MM.1S (cell line): Measurements from ENCODE around the gene SBSN.

ENCODE experiments used
- EZH2 ChIP-seq: fragments of 300-600 bp; sonication (generic); optimal IDR thresholded peaks from 2 replicates; pipeline ENCODE3; 2017; ENCODE audit warnings: low read depth, mild to moderate bottlenecking, antibody characterized with exemption, low read length, mixed read lengths
- TF ChIP-seq, protein P1 (sequence below): fragments of 300-600 bp; sonication (generic); IDR thresholded peaks from 2 replicates; pipeline ENCODE4 v1.5.1; 2016; ENCODE audit warnings: antibody characterized with exemption, low read length, mixed read lengths

DNA sequence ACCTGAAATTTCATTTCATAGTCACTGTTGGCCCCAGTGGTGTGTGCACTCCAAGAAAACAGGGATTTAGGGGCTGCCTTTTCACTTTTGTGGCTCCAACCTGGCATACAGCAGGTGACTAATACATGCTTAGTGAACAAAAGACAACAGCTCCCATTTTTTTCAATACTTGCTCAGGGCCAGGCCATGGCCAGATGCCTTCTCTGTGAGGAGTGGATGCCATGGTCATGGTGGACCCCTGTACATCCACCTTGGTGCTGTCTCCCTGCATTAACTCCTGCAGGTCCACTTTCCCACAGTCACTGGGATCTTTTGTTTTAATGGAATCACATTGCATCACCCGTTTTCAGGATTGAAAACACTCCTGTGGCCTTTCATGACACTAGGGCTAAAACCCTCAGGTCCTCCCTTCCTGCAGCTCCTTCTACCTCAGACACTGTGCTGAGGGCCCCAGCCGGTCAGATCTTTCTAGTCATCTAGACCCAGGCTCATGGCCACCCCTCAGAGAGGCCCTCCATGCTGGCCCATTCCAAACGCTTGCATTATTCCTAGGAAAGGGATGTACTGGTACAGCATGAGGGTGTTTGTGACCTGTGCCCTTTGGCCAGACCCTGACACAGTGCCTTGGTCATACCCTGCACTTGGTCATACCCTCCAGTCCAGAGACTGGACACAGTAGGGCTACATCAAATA lies 16.1 kb upstream of the SBSN start:
- TF ChIP-seq, protein P1, sequence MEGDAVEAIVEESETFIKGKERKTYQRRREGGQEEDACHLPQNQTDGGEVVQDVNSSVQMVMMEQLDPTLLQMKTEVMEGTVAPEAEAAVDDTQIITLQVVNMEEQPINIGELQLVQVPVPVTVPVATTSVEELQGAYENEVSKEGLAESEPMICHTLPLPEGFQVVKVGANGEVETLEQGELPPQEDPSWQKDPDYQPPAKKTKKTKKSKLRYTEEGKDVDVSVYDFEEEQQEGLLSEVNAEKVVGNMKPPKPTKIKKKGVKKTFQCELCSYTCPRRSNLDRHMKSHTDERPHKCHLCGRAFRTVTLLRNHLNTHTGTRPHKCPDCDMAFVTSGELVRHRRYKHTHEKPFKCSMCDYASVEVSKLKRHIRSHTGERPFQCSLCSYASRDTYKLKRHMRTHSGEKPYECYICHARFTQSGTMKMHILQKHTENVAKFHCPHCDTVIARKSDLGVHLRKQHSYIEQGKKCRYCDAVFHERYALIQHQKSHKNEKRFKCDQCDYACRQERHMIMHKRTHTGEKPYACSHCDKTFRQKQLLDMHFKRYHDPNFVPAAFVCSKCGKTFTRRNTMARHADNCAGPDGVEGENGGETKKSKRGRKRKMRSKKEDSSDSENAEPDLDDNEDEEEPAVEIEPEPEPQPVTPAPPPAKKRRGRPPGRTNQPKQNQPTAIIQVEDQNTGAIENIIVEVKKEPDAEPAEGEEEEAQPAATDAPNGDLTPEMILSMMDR = no peak
- TF ChIP-seq EZH2 = no peak
